Stimulated activated CD8-positive, alpha-beta memory T cell treated with anti-CD3 and anti-CD28 coated beads, Interleukin-7, amount 100 ng/mL, for 4 hours (primary cell): ENCODE results near the gene BCL6B.

Experiments used
- DNase-seq, 2 donors: peaks; one replicate each; pipeline ENCODE4 v3.0.0-alpha.2; 2020; ENCODE audit warnings: low read depth in 2 of 2

BCL6B gene

GRCh38 chr17:7060165-7060891 is 37.5 kb downstream of the BCL6B start:
- DNase-seq: no peak

- no peak for DNase-seq
These were observed 40.8 kb downstream of the BCL6B start for GRCh38 chr17:7063518-7064094.

- no peak for DNase-seq
These were observed 41.4 kb downstream of the BCL6B start for GRCh38 chr17:7064261-7064660.

- no peak for DNase-seq
These were observed 44.3 kb downstream of the BCL6B start for GRCh38 chr17:7067198-7067597.

- no peak for DNase-seq
These were observed 45.4 kb downstream of the BCL6B start for GRCh38 chr17:7068268-7068667.

GRCh38 chr17:7070712-7071111 is 47.9 kb downstream of the BCL6B start:
- DNase-seq: no peak

- DNase-seq: no peak
These were observed 49.6 kb downstream of the BCL6B start for GRCh38 chr17:7072406-7072805.

- no peak for DNase-seq
These were observed 52.1 kb downstream of the BCL6B start for GRCh38 chr17:7074931-7075330.

GRCh38 chr17:7077911-7078546 is 55.2 kb downstream of the BCL6B start:
- no peak for DNase-seq

- no peak for DNase-seq
These were observed 55.9 kb downstream of the BCL6B start for GRCh38 chr17:7078711-7079110.
